Measurements from ENCODE around the gene KHDC1L. TPM values are rescaled to one million over a fixed set of nuclear protein-coding genes. Genes with fewer than 3 reads are reported as not detected.

KHDC1L gene
- polyA plus RNA-seq, 2 of the 4 experiments (the other 2 are of a cell fraction), result 0.31 to 0.49 TPM

GRCh38 chr6:73209117-73209516 is 16.2 kb downstream of the KHDC1L start:
- 46% methylated on average over 9 of the region's 9 CpGs for WGBS (ENCODE audit: missing lambda C conversion rate)
- FAIRE-seq, result no peak

GRCh38 chr6:73207221-73207837 is 18.0 kb downstream of the KHDC1L start:
- no peak overlapping the region for H3K4me3 ChIP-seq
- no peak overlapping the region for H3K27ac ChIP-seq
- ATAC-seq (no peak), DNase-seq (ENCODE audit: low read depth in 1 of 2, low spot score in 1 of 2) (no peak), FAIRE-seq (no peak)
- H3K4me1 ChIP-seq, result no peaks in the 10 kb centered on the region
- no peak overlapping the region for H3K4me2 ChIP-seq
- H3K9me3 ChIP-seq, result no peaks in the 10 kb centered on the region
- WGBS (ENCODE audit: missing lambda C conversion rate), result 68% methylated on average over 3 of the region's 3 CpGs
- TF ChIP-seq KDM5A (IDR thresholded peaks at IDR 0.05) (no peak), CEBPB (IDR thresholded peaks at IDR 0.05) (no peak), EHMT2 (IDR thresholded peaks at IDR 0.05; ENCODE audit: low read depth) (no peak), SMC3 (IDR thresholded peaks at IDR 0.05) (no peak), MAZ (IDR thresholded peaks at IDR 0.05; ENCODE audit: borderline replicate concordance, low read depth, low read length) (no peak), RCOR1 (IDR thresholded peaks at IDR 0.05; ENCODE audit: low read depth, low read length) (no peak), JUN (IDR thresholded peaks at IDR 0.05) (no peak), NFE2L2 (conservative IDR thresholded peaks at IDR 0.05; ENCODE audit: low read length) (no peak), RNF2 (IDR thresholded peaks at IDR 0.05; ENCODE audit: borderline replicate concordance, low read depth) (no peak), HOXA7 (CRISPR knock-in tag; IDR thresholded peaks at IDR 0.05) (no peak), BHLHE40 (IDR thresholded peaks at IDR 0.05; ENCODE audit: low read depth, low read length) (no peak), ATOH8 (CRISPR knock-in tag; IDR thresholded peaks at IDR 0.05; ENCODE audit: low read depth) (no peak), HDAC2 (IDR thresholded peaks at IDR 0.05) (no peak)
- CTCF ChIA-PET, result no interaction called here
- POLR2A ChIA-PET, result no interaction called here

More at GRCh38 chr6:73209117-73209516, 16.2 kb downstream of the KHDC1L start:
- ATAC-seq (no peak), DNase-seq (ENCODE audit: low read depth in 1 of 2, low spot score in 1 of 2) (no peak)
- Histone ChIP-seq H3K4me1 (no peaks in the 10 kb centered on the region), H3K4me3 (no peak overlapping the region), H3K4me2 (no peak overlapping the region), H3K9me3 (no peaks in the 10 kb centered on the region), H3K27ac (no peak overlapping the region)
- POLR2A ChIA-PET, result no interaction called here
- CTCF ChIA-PET, result no interaction called here
- no peak for TF ChIP-seq JUN (IDR thresholded peaks at IDR 0.05)

DNA sequence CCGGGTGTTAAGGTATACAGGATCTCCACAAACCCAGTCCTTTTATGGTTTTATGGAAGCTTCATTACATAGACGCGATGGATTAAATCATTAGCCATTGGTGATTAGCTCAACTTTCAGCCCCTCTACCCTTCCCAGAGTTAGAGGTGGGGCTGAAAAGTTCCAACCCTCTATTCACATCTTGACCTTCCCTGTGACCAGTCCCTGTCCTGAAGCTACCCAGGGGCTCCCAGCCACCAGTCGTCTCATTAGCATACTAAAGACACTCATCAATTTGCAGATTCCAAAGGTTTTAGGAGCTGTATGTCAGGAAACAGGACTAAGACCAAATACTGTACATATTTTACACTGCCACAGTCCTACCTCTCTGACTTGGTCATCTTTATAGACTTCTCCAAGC is 21.0 kb downstream of the KHDC1L start:
- H3K4me3 ChIP-seq, result no peak overlapping the region
- CTCF ChIA-PET, result interaction anchor here (0.9 kb wide), 1 partner anchor 23 kb away, joined by 4 read pairs; no protein-coding TSS in a partner anchor
- FAIRE-seq (no peak), DNase-seq (ENCODE audit: low read depth in 1 of 2, low spot score in 1 of 2) (no peak), ATAC-seq (no peak)
- H3K9me3 ChIP-seq, result no peaks in the 10 kb centered on the region
- whole genome bisulfite sequencing (ENCODE audit: missing lambda C conversion rate), result 78% methylated on average over 4 of the region's 4 CpGs
- H3K4me1 ChIP-seq, result no peaks in the 10 kb centered on the region
- POLR2A ChIA-PET, result interaction anchor here (0.7 kb wide), 1 partner anchor 185 kb away, joined by 5 read pairs; no protein-coding TSS in a partner anchor
- H3K27ac ChIP-seq, result no peak overlapping the region
- no peak overlapping the region for H3K4me2 ChIP-seq
- TF ChIP-seq FOSB (CRISPR knock-in tag; IDR thresholded peaks at IDR 0.05) (no peak), ZSCAN20 (CRISPR knock-in tag; IDR thresholded peaks at IDR 0.05) (no peak), SMC3 (IDR thresholded peaks at IDR 0.05) (no peak), ZC3H11A (IDR thresholded peaks at IDR 0.05) (no peak), ZFP36 (IDR thresholded peaks at IDR 0.05; ENCODE audit: borderline replicate concordance, partially characterized antibody) (no peak), CEBPB (IDR thresholded peaks at IDR 0.05) (no peak)
- TF ChIP-seq, protein P1, sequence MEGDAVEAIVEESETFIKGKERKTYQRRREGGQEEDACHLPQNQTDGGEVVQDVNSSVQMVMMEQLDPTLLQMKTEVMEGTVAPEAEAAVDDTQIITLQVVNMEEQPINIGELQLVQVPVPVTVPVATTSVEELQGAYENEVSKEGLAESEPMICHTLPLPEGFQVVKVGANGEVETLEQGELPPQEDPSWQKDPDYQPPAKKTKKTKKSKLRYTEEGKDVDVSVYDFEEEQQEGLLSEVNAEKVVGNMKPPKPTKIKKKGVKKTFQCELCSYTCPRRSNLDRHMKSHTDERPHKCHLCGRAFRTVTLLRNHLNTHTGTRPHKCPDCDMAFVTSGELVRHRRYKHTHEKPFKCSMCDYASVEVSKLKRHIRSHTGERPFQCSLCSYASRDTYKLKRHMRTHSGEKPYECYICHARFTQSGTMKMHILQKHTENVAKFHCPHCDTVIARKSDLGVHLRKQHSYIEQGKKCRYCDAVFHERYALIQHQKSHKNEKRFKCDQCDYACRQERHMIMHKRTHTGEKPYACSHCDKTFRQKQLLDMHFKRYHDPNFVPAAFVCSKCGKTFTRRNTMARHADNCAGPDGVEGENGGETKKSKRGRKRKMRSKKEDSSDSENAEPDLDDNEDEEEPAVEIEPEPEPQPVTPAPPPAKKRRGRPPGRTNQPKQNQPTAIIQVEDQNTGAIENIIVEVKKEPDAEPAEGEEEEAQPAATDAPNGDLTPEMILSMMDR (IDR thresholded peaks at IDR 0.05), result no peak
- TF ChIP-seq, protein P2, sequence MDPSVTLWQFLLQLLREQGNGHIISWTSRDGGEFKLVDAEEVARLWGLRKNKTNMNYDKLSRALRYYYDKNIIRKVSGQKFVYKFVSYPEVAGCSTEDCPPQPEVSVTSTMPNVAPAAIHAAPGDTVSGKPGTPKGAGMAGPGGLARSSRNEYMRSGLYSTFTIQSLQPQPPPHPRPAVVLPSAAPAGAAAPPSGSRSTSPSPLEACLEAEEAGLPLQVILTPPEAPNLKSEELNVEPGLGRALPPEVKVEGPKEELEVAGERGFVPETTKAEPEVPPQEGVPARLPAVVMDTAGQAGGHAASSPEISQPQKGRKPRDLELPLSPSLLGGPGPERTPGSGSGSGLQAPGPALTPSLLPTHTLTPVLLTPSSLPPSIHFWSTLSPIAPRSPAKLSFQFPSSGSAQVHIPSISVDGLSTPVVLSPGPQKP (IDR thresholded peaks at IDR 0.05; ENCODE audit: low read depth, low read length), result no peak
- TF ChIP-seq, protein P3, sequence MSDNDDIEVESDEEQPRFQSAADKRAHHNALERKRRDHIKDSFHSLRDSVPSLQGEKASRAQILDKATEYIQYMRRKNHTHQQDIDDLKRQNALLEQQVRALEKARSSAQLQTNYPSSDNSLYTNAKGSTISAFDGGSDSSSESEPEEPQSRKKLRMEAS (IDR thresholded peaks at IDR 0.05), result no peak
- TF ChIP-seq, protein P4, sequence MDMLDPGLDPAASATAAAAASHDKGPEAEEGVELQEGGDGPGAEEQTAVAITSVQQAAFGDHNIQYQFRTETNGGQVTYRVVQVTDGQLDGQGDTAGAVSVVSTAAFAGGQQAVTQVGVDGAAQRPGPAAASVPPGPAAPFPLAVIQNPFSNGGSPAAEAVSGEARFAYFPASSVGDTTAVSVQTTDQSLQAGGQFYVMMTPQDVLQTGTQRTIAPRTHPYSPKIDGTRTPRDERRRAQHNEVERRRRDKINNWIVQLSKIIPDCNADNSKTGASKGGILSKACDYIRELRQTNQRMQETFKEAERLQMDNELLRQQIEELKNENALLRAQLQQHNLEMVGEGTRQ (IDR thresholded peaks at IDR 0.05), result no peak

Data from A549 (cell line).